Fibroblast of peridontal ligament (primary cell): Measurements from ENCODE around the gene ITK.
"Not testable (repeated sequence)": the region's sequence is repeated elsewhere in the genome, so short reads cannot be mapped to it uniquely, and the experiment has no call there.

Experiments used
- DNase-seq: peaks from one replicate; pipeline ENCODE4 v3.0.0-alpha.2; 2010; ENCODE audit errors: extremely low read depth

Gene ITK

DNA sequence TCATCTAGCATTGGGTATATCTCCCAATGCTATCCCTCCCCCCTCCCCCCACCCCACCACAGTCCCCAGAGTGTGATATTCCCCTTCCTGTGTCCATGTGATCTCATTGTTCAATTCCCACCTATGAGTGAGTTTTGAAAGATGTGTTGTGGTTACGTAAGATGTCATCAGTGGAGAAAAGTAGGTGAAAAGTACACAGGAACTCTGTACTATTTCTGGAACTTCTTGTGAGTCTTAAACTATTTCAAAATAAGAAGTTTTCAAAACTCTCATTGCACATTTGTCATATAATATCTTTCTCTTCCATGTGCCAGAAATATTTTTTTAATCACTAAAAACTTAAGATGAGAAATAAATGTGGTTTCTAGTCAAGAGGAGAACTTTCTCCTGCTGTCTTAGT, 30.0 kb downstream of the ITK start:
- peak; percentile 37 for DNase-seq

DNA sequence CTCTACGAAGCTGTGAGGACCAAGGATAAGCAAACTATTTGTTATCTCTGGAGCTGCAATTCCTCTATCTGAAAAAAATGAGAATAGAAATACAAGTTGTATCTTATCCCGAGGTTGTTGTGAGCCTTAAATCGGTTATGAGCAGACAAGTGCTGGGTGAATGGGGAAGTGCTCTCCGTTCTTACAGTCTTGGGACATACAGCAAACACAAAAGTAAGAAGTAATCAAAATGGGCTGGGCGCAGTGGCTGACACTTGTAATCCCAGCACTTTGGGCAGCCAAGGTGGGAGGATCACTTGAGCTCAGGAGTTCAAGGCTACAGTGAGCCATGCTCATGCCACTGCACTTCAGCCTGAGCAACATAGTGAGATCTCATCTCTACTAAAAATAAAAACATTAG, 31.7 kb downstream of the ITK start:
- DNase-seq: no peak

DNA sequence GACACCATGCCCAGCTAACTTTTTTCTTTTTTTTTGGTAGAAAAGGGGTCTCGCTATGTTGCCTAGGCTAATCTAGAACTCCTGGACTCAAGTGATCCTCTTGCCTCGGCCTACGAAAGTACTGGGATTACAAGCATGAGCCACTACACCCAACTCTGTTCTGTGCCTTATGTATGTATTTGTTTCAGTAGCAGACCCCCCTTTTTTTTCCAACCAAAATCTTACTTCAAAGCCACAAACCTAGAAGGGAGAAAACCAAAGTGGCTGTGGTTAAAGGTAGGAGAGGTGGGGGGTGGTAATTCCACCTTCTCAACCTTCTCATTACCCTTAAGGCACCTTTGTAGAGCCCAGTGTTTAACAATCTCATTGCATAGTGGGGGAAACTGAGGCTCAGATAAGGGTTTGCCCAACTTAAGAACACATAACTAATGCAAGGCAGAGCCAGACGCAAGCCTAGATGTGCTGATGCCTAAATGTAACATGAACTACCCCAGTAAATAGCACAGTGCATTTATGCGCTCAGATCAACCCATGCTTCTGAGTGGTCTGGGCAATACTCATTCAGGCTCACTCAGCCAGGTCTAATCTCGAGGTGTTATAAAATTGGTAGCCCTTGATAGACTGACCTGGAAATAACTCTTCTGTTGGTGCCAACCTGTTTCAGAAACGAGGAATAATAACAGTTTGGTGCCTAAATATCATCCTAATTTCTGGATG, 33.0 kb downstream of the ITK start:
- DNase-seq: no peak

DNA sequence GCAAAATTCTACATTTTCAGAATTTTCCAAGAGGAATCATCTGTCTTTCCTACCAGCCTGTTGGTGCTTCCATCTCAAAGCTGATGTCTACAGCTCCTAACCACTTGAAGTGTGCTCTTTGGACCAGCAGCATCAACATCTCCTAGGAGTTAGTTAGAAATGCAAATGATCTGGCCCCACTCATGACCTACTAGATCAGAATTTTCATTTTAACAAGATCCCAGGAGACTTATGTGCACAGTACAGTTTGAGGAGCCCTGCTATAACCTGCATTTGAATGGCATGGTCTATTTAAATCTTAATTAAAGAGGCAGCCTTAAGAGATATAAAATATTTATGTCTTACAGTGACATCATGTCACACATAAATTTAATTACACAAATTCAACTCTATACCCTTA, 33.8 kb downstream of the ITK start:
- no peak for DNase-seq

DNA sequence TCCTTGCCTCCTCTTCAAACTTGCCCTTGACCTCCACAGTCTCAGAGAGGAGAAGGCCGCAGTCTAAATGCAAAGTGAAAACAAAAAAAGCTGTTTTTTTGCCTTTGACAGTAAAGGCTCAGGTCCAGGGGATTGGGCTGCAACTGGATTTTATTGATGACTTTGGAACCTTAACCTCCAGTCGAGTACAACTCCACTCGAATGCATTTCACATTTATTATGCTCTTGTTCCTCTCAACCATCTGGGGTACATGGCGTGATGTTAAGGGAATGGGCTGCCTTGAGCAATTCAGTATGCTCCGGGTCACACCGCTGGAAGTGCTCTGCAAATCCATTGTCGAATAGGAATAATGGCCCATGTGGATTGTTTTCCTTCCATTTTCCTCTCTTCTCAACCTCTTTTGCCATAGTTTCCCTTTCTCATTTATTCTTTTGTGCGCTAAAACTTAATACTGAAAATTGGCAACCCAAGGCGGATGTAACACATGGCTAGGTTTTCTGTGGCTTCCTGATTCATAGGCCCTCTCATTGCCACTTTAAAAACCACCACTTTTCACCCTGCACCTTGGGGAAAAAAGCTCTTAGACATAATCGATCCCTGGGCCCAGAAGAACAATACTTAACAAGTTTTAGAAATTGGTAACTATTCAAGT, 34.3 kb downstream of the ITK start:
- no peak for DNase-seq

DNA sequence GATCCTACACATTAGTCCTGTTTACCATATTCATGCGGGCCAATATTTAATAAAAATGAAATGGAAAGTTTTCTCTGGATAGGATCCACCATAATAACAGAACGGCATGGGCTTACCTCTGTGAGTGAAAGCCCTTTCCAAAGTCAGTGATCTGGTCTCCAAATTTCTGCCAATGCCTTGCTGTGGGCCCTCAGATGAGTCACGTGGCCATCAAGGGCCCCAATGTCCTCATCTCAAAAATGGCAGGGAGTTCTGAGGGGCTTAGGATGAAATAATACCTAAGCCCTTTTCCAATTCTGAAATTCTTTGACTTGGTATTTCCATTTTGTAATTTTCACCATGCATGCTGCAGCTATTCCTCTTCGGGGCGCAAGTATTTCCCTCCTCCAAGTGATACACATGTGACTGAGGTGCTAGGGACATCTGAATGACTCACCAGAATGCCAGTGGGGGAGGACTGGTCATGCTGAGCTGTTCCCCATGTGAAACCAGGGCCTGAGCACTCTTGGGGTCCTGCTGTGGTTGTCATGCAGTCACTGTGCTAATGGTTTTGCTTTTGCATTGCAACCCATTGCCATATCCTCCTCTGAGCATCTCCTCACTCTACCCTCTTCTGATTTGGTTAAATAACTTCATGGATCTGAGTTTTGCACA, 35.0 kb downstream of the ITK start:
- DNase-seq: no peak

DNA sequence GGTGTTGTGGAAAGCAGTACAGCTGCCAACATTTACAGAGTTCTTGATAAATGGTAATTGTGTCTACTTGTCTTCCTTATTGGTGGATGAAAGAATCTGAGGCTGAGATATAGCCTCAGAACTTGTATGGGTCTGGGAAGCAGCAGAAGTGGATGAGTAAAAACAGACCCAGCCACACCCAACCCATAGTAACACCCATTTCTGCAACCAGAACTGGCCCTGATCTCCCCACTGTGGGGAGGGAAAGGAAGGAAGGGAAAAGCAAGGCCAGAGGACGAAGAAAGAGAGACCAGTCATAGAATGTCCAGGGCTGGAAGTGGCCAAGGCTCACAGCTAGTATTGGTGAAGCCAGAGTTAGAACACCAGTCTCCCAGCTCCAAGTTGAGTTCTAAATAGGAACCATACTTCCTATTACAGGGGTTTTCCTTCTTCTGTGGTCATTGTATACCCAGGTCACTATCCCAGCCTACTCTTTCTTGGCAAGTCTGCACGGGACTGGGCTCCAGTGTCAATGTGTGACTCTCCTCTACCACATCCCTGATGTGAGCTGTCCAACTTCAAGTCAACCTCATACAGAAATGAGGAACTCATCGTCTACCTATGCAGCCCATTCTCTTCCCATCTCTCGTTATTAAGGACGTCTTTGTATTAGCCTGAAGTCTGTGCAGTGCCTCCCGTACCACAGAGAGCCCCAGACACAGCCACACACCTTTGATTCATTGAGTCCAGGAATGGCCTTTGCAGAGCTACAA, 35.9 kb downstream of the ITK start:
- DNase-seq: no peak

DNA sequence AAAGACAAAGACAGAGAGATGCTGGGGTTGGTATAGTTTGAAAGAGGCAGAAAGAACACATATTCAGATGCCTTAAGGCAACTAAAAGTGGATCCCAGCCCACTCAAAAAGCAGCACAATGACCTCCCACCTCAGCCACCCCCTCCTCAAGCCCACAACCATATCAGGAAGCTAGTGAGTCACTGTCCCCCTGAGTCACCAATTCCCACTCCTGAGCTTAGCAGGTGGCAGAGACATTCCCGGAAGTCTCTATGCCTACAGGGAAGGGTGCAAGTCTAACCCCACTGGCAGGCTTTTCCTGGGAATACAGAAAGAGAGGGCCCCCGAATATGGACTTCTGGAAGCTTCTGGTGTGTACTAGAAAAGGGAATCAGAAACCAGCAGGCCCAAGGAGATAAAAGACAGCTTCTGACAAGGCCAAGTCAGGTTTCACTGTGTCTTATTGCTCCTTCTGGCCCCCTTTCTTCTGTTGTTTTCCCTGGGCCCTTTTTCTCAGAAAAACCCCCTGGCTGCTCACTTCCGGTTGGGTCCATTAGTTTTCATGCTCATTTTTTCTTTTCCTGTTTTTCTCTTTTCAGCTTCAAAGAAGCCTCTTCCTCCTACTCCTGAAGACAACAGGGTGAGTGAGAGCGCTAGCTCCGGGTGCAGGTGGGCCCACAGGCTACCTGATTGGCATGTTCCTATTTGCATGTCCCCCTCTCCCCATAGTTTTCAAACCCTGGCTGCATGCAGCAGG, 36.8 kb downstream of the ITK start:
- no peak for DNase-seq

DNA sequence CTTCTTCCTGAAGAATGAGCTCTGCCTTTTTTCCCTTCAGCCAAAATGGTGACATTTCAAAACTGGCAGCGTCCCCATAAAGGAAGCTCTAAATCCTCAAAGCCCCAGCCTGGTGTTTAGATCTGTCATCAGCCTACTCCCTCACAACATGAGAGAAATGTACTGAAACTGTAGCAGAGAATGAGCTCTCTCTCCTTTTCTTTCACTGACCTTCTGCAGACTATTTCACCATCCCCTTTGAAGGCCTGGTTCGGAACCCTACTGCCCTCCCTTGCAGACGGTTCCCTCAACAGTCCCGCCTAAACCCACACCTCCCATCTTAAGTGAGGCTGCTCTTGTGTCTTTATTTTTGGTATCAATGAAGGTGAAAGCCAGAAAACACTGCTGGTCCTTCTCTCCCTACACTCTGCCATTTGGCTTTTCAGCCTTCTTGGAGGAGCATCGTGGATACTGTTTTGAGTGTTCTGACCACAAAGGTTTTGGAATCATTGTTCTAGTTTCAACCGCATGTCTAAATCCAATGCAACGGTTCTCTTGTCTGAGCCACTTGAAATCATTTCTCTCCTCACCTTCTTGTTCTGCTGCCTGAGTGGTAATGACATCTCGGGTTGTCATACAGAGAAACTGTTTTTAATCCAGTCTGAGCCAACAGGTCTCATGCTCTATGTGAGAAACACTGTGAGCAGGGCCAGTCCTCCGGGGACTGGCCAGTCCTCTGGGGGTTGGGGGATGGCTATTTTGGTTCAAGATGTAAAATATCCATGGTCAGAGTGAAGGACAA, 39.0 kb downstream of the ITK start:
- DNase-seq: no peak

DNA sequence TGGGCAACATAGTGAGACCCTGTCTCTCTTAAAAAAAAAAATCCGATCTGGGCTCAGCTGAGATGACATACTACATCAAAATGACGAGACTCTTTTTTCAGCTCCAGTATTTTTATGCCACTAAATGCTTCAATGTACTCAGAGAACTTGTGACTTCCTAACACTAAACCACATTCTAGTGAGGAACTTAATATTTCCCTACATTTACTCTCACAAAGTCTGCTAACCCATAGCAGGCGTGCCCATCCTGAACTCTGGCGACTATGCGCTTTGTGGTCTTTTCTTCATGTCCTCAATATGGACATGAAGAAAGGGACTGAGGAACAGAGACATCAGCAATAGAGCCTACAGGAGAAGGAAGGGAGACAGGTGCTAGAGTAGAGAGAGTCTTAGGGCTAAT, 41.3 kb downstream of the ITK start:
- no peak for DNase-seq

DNA sequence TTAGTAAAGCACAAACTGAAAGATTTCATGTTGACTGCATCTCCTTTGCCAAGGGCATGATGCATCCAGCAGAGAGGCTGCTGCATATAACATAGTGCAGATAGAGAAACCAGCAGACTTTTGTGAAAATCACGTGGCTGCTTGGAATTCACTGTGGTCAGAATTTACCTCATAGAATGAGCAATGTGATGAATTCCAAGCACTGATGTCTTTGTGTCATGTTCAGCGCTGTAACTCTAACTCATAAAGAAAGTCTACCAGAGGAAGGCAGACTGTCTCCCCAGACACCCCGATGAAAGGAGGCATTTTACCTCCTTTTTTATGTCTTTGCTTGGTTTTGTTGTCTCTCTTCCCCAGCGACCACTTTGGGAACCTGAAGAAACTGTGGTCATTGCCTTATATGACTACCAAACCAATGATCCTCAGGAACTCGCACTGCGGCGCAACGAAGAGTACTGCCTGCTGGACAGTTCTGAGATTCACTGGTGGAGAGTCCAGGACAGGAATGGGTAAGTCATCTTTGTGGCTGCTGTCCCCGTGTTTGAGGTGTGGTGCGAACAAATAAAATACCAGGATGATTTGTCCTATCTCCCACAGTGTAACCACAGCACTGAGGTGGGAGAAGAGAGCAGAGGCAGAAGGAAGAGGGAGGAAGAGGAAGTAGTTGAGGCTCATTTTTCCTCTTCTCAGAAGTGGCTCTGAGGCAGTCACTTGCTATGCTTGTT, 42.0 kb downstream of the ITK start:
- DNase-seq: peak; percentile 71

DNA sequence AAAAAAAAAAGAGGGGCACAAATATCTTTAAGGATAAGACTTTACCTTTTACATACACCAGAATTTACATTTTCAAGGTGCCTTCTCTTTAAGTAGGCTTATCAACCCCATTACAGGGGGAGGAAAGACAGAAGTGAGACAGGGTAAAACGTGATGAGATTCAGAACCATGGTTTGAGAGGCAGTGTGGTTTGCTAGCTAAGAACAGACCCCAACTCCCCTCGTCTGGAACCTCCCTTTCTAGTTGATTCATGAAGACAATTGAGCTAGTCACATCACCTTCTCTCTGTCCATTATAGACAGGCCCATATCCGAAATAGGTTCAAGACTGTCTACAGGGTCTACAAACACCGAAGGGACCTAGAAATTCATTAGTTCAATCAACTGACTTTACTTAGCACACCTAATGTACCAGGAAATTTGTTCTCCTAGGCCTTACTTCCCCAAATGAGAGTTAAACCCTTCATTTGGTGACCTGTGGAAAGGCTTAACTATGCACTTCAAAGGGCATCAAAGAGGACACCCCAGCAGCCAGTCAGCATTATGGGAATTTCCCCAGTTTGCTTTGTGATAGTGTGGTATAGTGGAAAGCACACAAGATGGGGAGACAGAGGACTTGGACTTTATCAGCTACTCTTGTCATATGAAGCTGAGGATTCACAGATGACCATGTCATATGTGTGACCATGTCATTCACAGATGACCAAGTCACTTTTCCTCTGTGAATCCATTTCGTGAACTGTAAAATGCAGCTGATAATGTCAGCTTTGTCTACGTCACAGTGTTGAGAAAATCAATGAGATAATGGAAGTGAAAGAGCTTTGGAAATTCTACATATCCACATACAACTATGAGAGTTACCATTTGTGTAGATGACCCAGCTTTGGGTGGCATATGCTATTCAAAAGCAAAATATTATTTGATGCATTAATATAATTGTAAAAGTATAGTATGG, 45.1 kb downstream of the ITK start:
- DNase-seq: no peak

DNA sequence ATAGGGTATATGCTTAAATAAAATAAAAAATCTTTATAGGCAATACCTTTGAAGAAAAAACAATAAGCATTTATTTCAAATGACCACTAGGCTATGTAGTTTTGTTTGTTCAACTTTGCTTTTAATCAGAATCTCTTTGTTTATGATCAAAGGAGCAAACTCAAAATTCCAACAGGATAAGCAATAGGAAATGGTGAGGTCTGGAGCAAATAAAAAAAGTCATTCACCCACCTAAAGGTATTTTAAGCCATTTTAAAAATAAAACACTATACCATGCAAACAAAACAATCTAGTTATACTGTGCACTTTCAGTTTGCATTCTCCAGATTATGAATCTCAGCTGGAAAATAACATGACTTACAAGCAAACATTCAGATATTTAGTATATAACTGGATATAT, 50.0 kb downstream of the ITK start:
- DNase-seq: no peak

DNA sequence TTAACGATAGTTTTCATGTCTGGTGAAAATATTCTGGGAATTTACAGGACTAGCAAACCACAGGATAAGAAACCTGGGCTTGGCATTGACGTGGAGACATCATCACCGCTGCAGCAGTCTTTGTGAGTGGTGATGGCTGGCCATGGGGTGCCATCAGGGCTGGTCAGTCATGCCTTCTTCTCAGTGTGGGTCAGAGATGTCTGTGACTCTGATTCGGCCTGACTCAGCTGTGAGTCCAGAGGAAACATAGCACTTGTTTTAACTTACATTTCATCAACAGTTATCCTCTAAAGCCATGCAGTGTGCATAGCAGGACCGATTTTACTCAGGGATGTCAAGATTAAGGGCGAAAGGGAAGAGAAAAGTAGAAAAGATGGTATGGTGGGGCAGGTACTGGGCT, 52.1 kb downstream of the ITK start:
- no peak for DNase-seq

DNA sequence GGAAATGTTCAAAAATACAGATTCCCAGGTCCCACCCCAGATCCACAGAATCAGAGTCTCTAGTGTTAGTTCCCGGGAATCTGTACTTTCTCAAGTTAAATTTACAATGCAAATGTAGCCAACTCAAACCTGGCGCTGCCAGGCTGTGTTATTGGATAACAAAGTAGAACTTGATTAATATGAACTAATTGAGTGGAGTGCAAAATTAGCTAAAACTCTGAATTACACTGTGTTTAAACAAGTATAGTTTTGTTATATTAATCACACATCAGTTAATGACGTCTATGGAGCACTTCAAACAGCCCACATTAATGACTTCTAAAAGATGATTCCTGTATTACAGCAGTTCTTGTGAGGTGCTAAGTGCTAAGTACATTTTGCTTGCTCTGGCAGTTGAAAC, 52.9 kb downstream of the ITK start:
- DNase-seq: no peak

DNA sequence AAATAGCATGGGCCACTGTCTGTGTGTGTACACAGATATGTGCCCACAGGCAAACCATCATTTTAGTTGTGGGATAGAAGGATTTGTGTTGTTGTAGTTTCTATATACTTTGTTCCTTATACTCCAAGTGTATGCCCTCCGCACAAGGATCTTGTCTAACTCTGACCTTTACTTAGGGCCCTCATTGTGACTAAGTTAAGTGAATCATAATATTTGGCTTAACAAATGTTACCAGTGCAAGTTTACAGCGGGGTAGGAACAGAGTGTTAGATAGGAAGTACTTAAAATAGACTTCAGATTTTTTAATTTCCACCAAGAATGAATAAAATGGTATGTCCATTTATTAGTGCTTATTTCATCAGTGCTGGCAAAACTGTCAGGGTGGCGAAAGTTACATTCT, 55.8 kb downstream of the ITK start:
- no peak for DNase-seq

DNA sequence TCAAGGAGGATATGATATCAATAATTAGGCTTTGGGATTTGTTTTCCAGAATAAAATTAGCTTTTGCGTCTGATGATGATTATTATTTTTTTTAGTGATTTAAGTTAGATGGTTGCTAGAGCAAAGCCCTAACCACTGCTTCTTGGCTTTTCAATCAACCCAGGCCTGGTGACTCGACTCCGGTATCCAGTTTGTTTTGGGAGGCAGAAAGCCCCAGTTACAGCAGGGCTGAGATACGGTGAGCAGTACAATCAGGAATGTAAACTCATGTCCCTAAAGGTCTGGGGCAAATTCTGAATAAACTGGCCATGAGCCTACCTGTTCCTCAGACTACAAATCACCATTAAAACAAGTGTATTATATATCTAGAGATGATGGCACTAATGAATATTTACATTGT, 60.8 kb downstream of the ITK start:
- DNase-seq: peak; percentile 53

DNA sequence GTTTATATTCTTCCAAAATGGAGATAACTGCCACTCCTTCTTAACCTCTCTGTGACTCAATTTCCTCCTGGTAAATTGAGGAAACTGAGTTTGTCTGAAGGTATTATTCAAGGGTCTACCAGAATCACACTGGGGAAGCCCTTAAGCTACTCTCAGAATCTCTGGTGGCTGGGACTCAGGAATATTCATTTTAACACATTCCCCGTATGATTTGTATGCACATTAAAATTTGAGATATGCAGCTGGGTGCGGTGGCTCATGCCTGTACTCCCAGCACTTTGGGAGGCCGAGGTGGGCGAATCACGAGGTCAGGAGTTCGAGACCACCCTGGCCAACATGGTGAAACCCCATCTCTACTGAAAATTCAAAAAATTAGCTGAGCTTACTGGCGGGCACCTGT, 64.1 kb downstream of the ITK start:
- DNase-seq: not testable (repeated sequence)

DNA sequence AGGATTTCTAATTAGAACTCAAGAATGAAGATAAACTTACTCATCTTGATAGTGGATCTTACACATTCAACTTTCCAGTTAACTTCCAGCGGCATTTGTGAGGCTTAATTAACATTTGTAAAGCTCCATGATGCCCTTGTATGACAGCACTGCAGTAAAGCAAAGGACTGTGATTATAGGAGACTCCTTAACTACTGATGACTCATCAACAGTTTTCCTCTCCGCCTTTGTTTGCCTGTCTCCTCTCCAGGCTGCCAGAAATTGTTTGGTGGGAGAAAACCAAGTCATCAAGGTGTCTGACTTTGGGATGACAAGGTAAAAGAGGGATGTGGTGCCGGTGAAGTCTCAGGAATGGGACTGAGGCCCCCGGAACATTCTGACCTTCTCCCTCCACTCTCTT, 64.8 kb downstream of the ITK start:
- no peak for DNase-seq
